ENCODE measurements around the gene ATP5PB.

The ATP5PB gene

GRCh38 chr1:111475701-111476100 is 26.4 kb downstream of the ATP5PB start:
- no peak for DNase-seq (ENCODE audit: low read depth in 1 of 2, low spot score in 1 of 2)

GRCh38 chr1:111476214-111476613 is 26.9 kb downstream of the ATP5PB start:
- DNase-seq (ENCODE audit: low read depth in 1 of 2, low spot score in 1 of 2), result no peak

DNA sequence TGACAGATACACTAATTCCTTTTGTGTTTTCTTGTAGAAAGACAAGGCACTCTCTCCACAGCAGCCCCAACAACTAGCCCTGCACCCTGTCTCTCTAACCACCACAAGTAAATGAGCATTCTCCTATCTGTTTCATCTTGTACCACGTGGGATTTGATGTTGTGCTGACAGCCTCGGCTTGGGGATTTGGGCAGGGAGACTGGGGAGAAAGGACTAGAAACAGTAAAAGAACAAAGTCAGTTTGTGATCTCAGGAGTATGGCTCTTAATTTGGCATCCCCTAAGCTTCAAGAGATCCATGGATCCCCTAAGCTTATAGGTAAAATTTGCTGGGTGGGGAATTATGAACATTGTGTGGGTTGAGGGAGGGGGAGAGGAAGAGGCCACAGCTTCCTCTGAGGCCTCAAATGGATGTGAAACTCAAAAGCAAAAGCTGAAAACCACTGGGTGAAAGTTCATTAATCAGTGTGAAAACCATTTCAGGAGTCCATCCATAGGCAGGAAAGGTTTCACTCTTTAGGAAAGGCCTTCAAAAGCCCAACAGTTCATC is 27.6 kb downstream of the ATP5PB start:
- DNase-seq (ENCODE audit: low read depth in 1 of 2, low spot score in 1 of 2), result peak in 1 of 2 donors; percentile 13

DNA sequence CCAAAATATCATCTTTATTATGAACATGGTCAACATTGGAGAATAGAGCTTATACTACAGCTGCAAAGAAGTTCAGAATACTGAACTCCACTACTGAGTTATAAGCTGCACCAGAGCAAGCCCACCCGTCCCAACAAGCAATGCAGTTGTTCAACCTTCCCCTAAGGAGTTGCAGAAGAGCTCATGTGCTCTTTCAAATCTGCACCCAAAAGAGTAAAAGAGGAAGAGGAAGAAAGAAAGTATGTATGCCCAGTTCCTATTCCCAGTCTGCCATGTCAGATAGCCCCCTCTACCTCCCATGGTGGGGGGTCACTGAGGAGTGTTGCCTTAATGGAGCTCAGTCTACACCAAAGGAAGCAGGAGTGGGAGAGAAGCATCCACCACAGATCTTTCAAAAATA is 31.4 kb downstream of the ATP5PB start:
- DNase-seq (ENCODE audit: low read depth in 1 of 2, low spot score in 1 of 2), result no peak

DNA sequence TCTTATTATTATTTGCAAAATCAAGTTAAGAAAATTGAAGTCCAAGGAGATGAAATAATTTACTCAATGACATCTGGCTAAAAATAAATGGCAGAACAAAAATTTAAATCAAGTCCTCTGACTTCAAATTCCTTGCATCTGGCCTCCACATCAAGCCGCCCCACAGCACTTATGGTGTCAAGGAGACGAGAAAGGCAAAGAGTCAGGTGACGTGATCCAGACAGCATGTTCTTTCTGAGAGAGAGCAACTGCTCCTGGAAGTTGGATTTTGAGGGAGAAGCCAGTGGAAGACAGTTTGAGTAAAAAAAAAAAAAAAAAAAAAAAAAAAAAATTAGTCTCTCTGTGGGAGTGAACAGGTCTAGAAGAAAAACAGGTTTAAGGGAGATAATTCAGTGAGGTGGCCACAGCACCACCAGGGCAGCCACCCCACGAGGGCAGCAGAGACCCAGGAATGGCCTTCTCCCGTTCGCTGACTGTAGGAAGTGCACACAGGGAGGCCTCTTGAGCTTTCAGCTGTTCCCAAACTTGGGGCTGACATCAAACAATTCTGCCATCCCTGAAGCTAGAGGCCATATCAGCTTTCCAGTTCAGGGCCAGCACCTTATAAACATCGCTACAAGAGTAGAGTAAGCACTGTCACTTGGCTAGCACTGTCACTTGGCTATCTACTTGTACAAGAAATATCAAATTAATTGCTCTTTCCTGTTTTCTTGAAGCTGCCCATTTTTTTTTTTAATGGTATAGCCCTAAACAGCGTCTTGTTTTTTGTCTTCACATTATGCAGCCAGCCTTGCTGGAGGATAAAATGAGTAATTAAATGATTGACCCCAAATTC is 32.3 kb downstream of the ATP5PB start:
- peak; percentile 27 to 35 for DNase-seq (ENCODE audit: low read depth in 1 of 2, low spot score in 1 of 2)

- no peak for DNase-seq (ENCODE audit: low read depth in 1 of 2, low spot score in 1 of 2)
Observed at GRCh38 chr1:111483166-111483565, 33.9 kb downstream of the ATP5PB start.

DNA sequence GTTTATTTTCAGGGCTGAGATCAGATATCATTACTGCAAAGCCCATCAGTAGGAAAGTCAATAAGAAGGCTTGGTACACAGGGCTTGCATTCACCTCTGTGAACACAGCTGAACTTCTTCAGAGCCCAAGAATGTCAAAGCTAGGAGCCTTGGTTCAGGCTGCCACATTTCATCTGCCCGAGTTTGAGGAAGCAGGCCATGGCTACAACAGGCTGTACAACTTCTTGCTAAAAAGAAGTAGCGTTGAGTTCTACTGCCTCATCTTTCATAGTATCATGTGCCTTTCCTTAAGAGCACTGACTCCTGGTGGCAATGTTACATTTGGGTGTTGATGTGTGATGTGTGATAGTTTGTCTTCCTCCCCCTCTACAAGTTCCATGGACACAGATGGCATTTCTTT is 34.6 kb downstream of the ATP5PB start:
- DNase-seq (ENCODE audit: low read depth in 1 of 2, low spot score in 1 of 2), result no peak

GRCh38 chr1:111484391-111485026 is 35.2 kb downstream of the ATP5PB start:
- DNase-seq (ENCODE audit: low read depth in 1 of 2, low spot score in 1 of 2), result no peak

DNA sequence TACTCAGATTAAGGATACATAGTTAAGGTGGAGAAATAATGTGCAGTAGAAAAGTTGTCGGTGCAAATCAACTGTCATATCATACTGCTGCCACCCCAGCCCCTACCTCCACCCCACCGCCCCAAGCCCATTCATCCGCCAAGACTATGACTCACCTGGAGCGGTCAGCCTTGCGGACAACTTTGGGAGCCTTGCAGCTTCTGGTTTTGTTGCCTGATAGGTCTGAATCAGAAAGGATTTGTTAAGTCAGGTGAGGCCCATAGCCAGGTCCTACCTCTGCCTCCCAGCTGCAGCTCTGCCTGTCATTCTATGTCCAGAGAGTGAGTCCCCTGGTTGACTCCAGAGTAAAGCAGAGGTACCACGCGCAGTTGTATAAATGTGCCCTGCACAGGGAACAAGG is 37.2 kb downstream of the ATP5PB start:
- DNase-seq (ENCODE audit: low read depth in 1 of 2, low spot score in 1 of 2), result no peak

GRCh38 chr1:111487133-111487532 is 37.9 kb downstream of the ATP5PB start:
- no peak for DNase-seq (ENCODE audit: low read depth in 1 of 2, low spot score in 1 of 2)

DNA sequence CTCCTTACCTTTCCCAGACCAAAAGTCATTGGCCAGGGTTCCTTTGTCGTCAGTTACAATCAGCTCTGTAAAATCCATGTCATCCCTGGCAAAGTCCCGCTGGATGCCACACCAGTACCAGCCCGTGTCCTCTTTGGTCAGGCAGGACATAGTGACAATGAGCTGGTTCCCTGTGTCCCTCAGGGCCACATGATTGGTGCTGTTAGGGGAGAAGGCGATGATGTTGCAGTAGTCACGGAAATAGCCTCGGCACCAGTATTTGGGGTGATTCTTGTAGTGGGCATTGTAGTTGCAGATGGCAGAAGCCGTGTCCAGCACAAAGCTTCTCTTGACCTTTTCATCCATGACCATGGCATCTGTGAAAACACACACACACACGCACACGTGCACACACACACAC is 39.4 kb downstream of the ATP5PB start:
- no peak for DNase-seq (ENCODE audit: low read depth in 1 of 2, low spot score in 1 of 2)

DNA sequence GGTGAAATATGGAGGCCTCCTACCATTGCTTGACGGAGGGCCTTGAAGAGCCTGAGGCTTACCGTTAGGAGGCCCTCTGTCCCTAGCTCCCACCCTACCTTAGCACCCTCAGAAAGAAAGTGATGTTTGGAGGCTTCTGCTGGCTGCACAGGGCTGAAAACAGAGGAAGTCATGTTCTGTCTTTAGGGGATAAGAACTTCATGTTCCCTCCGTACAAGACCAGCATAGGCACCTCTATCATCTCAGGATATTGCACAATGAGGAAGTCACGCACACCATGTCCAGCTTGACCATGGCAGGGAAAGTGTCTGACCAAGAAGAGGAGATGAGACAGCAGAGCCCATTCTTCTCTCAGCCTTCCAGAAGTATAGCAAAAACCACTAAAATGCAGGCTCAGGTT is 40.3 kb downstream of the ATP5PB start:
- DNase-seq (ENCODE audit: low read depth in 1 of 2, low spot score in 1 of 2), result no peak

DNA sequence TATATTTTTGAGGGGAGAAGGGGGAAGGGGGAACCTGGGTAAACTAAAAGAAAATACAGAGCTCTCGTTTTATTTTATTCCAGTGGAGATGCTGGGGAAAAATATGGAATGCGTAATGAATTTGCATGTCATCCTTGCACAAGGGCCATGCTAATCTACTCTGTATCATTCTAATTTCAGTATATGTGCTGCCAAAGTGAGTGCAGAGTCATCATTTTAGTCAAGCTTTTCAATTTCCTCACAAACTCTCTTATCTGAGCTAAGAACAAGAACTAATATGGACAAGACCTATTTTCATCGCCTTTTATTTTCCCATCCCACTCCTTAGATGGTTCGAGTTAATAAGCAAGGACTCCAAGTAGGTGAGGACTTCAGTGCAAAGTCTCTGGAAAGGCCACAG is 41.0 kb downstream of the ATP5PB start:
- DNase-seq (ENCODE audit: low read depth in 1 of 2, low spot score in 1 of 2), result no peak

GRCh38 chr1:111491070-111491469 is 41.8 kb downstream of the ATP5PB start:
- no peak for DNase-seq (ENCODE audit: low read depth in 1 of 2, low spot score in 1 of 2)

GRCh38 chr1:111496398-111496797 is 47.1 kb downstream of the ATP5PB start:
- DNase-seq (ENCODE audit: low read depth in 1 of 2, low spot score in 1 of 2), result no peak

DNA sequence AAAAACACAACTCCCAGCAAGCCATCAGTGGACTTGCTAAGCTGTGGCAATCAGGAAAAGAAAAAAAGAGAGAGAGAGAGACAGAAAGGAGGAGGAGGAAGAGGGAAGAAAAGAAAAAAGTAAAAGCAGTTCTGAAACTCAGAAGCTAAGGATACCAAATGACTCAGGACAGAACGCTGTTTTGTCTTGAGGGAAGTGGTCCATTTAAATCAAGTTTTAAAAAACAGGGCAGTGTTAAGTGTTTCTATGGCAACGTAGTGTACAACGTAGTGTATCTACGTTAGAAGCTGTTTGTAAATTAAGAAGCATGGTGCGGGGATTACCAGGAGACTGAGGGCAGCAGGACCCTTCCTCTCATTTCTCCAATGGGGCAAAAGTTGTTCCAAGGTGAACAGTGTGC is 48.3 kb downstream of the ATP5PB start:
- DNase-seq (ENCODE audit: low read depth in 1 of 2, low spot score in 1 of 2), result no peak

- DNase-seq (ENCODE audit: low read depth in 1 of 2, low spot score in 1 of 2), result no peak
Observed at GRCh38 chr1:111499026-111499785, 49.9 kb downstream of the ATP5PB start.

GRCh38 chr1:111501645-111502044 is 52.4 kb downstream of the ATP5PB start:
- no peak for DNase-seq (ENCODE audit: low read depth in 1 of 2, low spot score in 1 of 2)

GRCh38 chr1:111503585-111504060 is 54.4 kb downstream of the ATP5PB start, which contains the start of the genes ADORA3 and TMIGD3:
ADORA3 (minus strand) TSS chr1:111503633; CDS start chr1:111503354, 279 bp downstream.
TMIGD3 (minus strand) TSS chr1:111503633; CDS start chr1:111503354, 279 bp downstream.
- no peak for DNase-seq (ENCODE audit: low read depth in 1 of 2, low spot score in 1 of 2)

DNA sequence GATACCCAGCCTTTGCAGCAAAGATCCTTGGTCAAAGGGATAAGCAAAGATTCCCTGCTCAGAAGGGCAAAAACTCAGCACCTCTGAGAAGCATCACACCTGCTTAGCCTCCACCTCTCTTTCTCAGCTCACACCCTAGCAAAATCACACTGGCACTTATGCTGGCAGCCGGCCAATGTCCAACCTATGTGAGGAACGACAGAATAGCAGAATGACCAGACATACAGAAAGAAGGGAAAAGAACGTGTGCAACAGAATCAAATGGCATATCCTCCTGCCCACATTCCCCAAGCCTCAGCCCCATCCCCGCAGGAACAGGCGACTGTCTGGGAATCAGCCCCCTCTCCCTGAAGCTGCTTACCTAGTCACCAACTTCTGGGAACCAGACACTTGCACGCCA is 54.8 kb downstream of the ATP5PB start:
- no peak for DNase-seq (ENCODE audit: low read depth in 1 of 2, low spot score in 1 of 2)

GRCh38 chr1:111505641-111506119 is 56.4 kb downstream of the ATP5PB start:
- DNase-seq (ENCODE audit: low read depth in 1 of 2, low spot score in 1 of 2), result no peak
